ENCODE measurements around the gene TRAPPC2L.

The TRAPPC2L gene

DNA sequence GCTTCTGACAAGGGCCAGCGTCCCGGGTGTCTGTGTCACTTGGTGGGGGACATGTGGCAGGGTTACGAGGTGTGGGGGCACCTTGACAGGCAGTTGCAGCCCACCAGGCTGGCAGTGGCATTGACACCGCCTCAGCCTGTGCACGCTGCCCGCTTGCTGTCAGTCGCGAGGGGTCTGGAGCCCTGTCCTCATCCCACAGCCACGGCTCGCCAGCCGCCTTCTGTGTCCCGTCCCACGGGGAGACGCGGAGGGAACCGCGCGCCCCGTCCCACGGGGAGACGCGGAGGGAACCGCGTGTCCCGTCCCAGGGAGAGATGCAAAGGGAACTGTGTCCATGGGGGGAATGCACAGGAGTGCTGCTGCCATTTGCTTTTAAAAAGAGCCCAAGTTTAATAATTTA, 6.0 kb downstream of the TRAPPC2L start:
- DNase-seq: no peak

GRCh38 chr16:88863426-88863825, 6.5 kb downstream of the TRAPPC2L start:
- DNase-seq: no peak

DNA sequence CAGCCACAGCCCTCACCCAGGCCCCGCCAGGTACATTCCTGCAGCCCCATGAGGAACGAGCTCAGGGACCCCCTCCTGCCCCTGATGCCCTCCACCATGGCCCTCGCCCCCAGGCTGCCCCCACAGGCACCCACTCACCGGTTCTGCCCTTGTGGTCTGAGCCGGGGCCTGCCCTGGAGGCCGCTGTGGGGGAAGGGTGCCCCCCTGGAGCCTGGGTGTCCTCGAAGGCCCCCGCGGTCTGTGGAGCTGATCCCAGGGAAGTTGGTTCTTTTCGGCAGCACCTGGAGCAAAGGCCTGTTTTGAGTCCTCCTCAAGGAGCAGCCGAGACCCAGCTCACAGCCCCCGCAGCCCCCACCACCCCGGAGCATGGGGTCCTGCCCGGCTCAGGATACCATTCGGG, 7.2 kb downstream of the TRAPPC2L start:
- no peak for DNase-seq

- DNase-seq: no peak
Measured at GRCh38 chr16:88864521-88864920, 7.6 kb downstream of the TRAPPC2L start.

DNA sequence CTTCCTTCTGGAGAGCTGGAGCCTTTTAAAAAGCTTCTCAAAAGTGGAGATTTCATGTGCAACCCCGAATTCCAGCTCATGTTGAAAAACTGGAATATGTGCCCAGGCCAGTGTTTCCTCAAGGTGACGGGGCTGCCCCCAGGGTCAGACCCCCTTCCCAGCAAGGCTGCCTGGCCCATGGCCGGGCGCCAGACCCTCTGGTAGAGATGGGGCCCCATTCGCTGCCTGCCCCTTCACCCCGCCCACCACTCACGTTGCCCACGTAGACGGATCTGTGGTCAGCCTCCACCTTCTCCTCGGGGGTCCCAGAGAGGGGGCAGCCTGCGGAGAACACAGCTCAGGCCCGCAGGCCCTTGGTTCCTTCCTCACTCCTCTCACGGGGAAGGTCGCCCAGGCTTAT, 8.4 kb downstream of the TRAPPC2L start:
- DNase-seq: no peak

GRCh38 chr16:88865742-88866141, 8.8 kb downstream of the TRAPPC2L start:
- DNase-seq: no peak

DNA sequence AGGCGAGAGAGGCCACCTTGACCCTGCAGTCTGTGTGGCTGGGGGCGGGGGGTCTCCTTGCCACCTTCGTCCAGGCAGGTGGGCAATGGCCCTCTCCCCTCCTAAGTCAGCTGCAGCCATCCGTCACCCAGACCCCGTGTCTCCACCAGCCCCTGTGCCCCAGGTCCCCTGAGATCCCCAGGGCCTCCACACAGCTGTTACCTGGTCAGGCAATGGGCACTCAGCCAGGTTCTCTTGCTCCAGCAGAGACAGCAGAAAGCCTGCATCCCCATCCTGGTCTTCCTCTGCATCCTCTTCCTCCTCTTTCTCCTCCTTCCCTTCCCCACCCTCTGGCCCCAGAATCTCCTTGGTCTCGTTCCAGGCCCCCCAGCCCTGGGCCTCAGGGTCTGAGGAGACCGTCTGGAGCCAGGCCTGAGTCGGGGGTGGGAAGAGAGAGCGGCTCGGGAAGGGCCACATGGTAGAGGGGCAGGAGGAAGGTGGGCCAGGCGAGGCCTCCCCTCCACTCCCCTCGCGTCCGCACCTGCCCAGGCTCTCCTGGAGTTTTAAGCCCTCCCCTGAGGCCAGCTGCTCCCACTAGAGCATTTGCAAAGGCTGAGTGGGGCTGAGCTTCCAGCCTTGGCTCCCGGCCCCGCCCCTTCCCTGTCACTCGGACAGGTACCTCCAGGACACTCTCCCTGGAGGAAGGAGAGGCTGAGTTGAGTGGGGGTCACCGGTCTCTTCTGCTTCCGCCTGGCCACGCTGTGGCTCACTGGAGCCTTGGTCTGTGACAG, 9.4 kb downstream of the TRAPPC2L start, which contains the start of gene PABPN1L:
PABPN1L (minus strand) TSS at position 510 of the 770 bp plus-strand sequence; CDS start at position 456, 54 bp downstream.
- no peak for DNase-seq

GRCh38 chr16:88867581-88868246, 10.8 kb downstream of the TRAPPC2L start:
- no peak for DNase-seq

- no peak for DNase-seq
Measured at GRCh38 chr16:88868974-88869672, 12.2 kb downstream of the TRAPPC2L start.

DNA sequence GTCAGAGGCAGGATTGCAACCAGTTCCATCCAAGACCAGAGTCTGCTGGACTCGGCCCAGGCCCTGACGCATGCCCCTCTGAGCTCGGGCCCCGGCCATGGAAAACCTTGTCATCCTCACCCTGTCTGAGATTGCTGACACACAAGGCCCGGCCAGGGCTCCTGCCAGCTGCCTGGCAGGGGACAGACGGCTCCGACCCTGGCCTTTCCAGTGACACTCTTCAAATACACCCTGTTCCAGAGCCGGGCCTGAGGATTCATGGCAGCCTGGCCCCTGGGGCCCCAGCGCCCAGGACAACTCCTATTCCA, 12.7 kb downstream of the TRAPPC2L start:
- no peak for DNase-seq

- no peak for DNase-seq
Measured at GRCh38 chr16:88870608-88871348, 13.9 kb downstream of the TRAPPC2L start.

- DNase-seq: no peak
Measured at GRCh38 chr16:88871349-88871702, 14.4 kb downstream of the TRAPPC2L start.

DNA sequence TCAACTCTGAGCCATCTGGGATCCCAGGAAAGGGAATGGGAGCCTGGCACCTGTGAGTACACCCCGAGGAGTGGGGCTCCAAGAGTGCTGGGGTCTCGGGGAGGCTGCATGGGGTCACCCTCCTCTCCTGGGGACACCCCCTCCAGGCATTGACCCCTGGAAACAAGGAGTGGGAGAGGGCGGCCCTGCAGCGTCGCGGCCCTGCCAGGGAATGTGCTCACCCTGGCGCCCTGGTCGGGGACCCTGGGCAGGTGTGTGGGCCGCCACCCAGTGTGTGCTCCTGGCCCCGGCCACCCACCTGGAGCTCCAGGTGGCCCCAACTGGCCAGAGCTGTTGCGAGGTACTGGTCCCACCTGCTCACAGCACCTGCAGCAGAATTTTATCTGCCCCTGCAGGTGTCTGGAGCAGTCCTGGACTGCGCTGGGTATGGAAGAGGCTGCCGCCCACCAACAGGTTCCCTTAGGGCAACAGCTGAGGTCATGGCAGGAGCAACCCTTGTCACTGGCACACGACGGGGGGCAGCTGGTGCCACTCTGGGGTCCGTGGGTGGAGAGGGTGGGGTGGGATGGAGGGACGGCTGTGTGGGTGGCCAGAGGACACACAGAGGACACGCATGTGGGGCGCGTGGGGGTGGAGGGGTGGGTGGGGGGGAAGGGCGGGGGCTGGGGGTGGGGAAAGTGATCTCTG, 14.9 kb downstream of the TRAPPC2L start:
- DNase-seq: no peak

- no peak for DNase-seq
Measured at GRCh38 chr16:88872650-88873331, 15.9 kb downstream of the TRAPPC2L start.

GRCh38 chr16:88874938-88875599, 18.1 kb downstream of the TRAPPC2L start:
- no peak for DNase-seq

DNA sequence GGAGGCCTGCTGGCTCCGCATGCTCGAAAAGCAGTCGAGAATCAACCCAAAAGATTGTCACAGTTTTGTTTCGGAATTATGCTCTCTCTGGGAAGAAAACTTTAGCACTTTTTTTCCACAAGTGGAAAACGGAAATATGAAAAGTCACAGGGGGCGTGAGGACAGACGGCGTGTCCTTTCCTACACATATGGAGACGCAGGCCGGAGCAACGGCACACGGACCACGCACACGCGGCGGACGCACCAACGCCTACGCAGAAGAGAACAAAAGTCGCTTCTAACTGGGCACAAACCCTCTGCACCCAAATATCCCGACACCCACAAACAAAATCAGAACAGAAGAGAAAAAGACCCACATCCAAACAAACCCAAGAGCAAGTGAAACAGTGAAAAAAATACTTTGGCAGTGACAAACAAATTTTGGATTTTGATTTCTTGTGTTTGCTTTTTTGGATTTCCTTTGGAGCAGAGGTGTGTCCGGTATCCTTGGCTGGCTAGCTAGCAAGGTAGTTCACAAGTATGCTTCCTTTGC, 18.8 kb downstream of the TRAPPC2L start:
- no peak for DNase-seq

- no peak for DNase-seq
Measured at GRCh38 chr16:88876942-88877526, 20.1 kb downstream of the TRAPPC2L start.

DNA sequence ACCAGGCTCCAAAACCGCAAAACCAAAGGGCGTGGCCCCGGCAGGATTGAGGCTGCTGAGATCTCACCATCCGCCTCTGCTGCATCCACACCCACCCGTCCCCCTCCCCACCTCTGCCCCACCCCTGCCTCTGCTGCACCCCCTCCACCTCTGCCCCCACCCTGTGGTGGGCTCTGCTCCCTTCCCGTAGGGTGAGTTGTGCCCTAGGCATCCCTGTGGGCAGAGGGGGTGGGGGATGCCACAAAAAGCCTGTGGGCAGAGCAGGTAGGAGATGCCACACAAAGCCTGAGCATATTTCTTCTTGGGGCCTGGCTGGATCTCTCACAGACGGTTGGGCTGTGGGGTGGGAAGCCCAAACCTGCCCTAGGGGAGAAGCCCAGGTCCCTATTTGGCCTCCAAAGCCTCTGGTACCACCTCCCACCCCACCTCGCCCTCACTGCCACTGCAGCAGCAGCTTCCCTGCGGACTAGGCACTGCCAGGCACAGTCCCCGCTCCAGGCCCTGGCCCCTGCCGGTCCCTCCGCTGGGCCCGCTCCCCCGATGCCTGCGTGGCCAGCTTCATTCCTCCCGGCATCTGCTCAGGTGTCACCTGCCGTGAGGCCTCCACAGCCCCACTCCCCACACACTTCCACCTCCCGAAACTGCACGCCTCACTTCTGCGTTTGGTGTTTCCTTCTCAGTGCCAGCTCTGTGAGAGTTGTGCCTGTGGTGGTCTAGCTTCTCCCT, 20.8 kb downstream of the TRAPPC2L start:
- DNase-seq: no peak

DNA sequence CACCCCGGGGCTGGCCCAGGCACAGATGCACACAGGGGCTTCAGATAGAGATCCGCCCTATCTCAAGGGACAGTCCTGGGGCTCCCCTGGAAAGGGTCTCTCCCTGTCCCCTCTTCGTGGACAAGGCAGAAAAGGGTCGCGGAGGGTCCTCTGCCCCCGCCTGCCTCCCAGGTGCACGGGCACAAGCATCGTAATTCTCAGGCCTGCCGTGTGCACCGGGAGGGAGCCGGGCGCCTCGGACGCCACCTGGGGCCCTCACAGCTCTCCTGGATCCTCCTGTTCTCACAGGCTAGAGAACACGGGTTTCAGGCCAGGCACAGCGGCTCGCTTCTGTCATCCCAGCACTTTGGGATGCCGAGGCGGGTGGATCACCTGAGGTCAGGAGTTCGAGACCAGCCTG, 21.4 kb downstream of the TRAPPC2L start:
- DNase-seq: no peak

Data from NCI-H510A (cell line).